SK-N-SH (cell line): ENCODE measurements around the gene GALNT8. TPM values are rescaled to one million over a fixed set of nuclear protein-coding genes. Genes with fewer than 3 reads are reported as not detected.

Experiments
- CTCF ChIA-PET: fragments of 300-600, 350-600 bp; formaldehyde crosslinking; extraction: SDS; loops from one replicate; lab custom pipeline; 2021; lab: Yijun Ruan, JAX
- POLR2A ChIA-PET: fragments of 350-600 bp; sonication (Branson Sonifier 250); formaldehyde crosslinking; extraction: SDS; loops from one replicate; lab custom pipeline; 2020; ENCODE audit warnings: antibody characterized with exemption, inconsistent platforms; lab: Yijun Ruan, JAX
- DNase-seq: peaks from one replicate; pipeline ENCODE4 v3.0.0; 2012
- H2AFZ ChIP-seq: fragments of 200-600 bp; sonication (generic); 2 replicates; pipeline ENCODE4 v1.8.1; 2016; ENCODE audit warnings: antibody characterized with exemption, mild to moderate bottlenecking, low read depth
- H3F3A ChIP-seq: fragments of 200-600 bp; sonication (generic); replicated peaks from 2 replicates; pipeline ENCODE3; 2016; ENCODE audit warnings: antibody characterized with exemption, mild to moderate bottlenecking; ENCODE audit not compliant: insufficient read depth
- H3K27ac ChIP-seq, 2 experiments: fragments of 200-500 bp in 1 of 2; fragments of 200-600 bp in 1 of 2; sonication (Bioruptor generic) in 1 of 2; sonication (generic), shearing (Covaris generic) in 1 of 2; 2 replicates each; pipeline versions ENCODE4 v1.5.1 to v1.6.1; 2014 to 2016; ENCODE audit warnings: low read depth in 2 of 2, inconsistent platforms in 1 of 2, low read length in 1 of 2, mild to moderate bottlenecking in 1 of 2, mixed read lengths in 1 of 2
- H3K27me3 ChIP-seq: fragments of 200-600 bp; sonication (generic), shearing (Covaris generic); 2 replicates; pipeline ENCODE4 v1.6.1; 2016; ENCODE audit warnings: mixed run types; ENCODE audit not compliant: insufficient read depth
- H3K36me3 ChIP-seq, 2 experiments: fragments of 200-500 bp in 1 of 2; fragments of 200-600 bp in 1 of 2; sonication (Bioruptor generic) in 1 of 2; sonication (generic) in 1 of 2; replicated peaks in 1 of 2; 2 replicates each; pipeline versions ENCODE3 to v1.5.1; 2014 to 2016; ENCODE audit warnings: low read length in 1 of 2, mild to moderate bottlenecking in 1 of 2; ENCODE audit not compliant: insufficient read depth in 2 of 2, control insufficient read depth in 1 of 2
- H3K4me1 ChIP-seq, 2 experiments: fragments of 200-500 bp in 1 of 2; fragments of 200-600 bp in 1 of 2; sonication (Bioruptor generic) in 1 of 2; sonication (generic), shearing (Covaris generic) in 1 of 2; 2 replicates each; pipeline versions ENCODE4 v1.5.1 to v1.6.1; 2014 to 2016; ENCODE audit warnings: low read depth in 1 of 2, low read length in 1 of 2, mixed run types in 1 of 2; ENCODE audit not compliant: insufficient read depth in 2 of 2, control insufficient read depth in 1 of 2
- H3K4me2 ChIP-seq: fragments of 200-600 bp; sonication (generic), shearing (Covaris generic); 2 replicates; pipeline ENCODE4 v1.6.1; 2017; ENCODE audit warnings: mixed run types
- H3K4me3 ChIP-seq, 2 experiments: fragments of 200-500 bp in 1 of 2; fragments of 200-600 bp in 1 of 2; sonication (Bioruptor generic) in 1 of 2; sonication (generic), shearing (Covaris generic) in 1 of 2; 2 replicates each; pipeline versions ENCODE4 v1.5.1 to v1.8.1; 2014 to 2016; ENCODE audit warnings: low read depth in 2 of 2, inconsistent platforms in 1 of 2, low read length in 1 of 2, mild to moderate bottlenecking in 1 of 2, mixed read lengths in 1 of 2, moderate library complexity in 1 of 2
- H3K79me2 ChIP-seq: fragments of 200-600 bp; sonication (generic); 2 replicates; pipeline ENCODE4 v1.8.1; 2017; ENCODE audit warnings: mild to moderate bottlenecking; ENCODE audit not compliant: insufficient read depth
- H3K9ac ChIP-seq: fragments of 200-600 bp; sonication (generic); 2 replicates; pipeline ENCODE4 v1.6.1; 2017; ENCODE audit warnings: mixed run types
- H3K9me2 ChIP-seq: fragments of 200-600 bp; sonication (generic); 2 replicates; pipeline ENCODE4 v1.6.1; 2017; ENCODE audit warnings: mixed run types
- H3K9me3 ChIP-seq: fragments of 200-600 bp; sonication (generic); 2 replicates; pipeline ENCODE4 v1.6.1; 2017; ENCODE audit warnings: mixed run types, mild to moderate bottlenecking, moderate library complexity
- H4K20me1 ChIP-seq: fragments of 200-600 bp; sonication (generic); 2 replicates; pipeline ENCODE4 v1.6.1; 2017; ENCODE audit warnings: mild to moderate bottlenecking, mixed run types; ENCODE audit not compliant: insufficient read depth
- CHD2 ChIP-seq: fragments of 150-350 bp; IDR thresholded peaks from 2 replicates; pipeline ENCODE4 v1.6.1; 2018; ENCODE audit warnings: low read length; ENCODE audit not compliant: partially characterized antibody
- CTCF ChIP-seq: fragments of 200-600 bp; sonication (generic); IDR thresholded peaks from 2 replicates; pipeline ENCODE4 v1.6.1; 2017; ENCODE audit warnings: antibody characterized with exemption, mild to moderate bottlenecking, moderate library complexity
- EP300 ChIP-seq, 2 experiments: IDR thresholded peaks; 2 replicates each; pipeline versions ENCODE4 v1.4.0 to v1.6.1; 2012; ENCODE audit warnings: borderline replicate concordance in 1 of 2, low read depth in 1 of 2, low read length in 1 of 2
- GATA2 ChIP-seq: sonication (generic); formaldehyde crosslinking; IDR thresholded peaks from 2 replicates; pipeline ENCODE4 v1.5.0; 2020; ENCODE audit warnings: mild to moderate bottlenecking, missing genetic modification reagents
- NRF1 ChIP-seq: IDR thresholded peaks from 2 replicates; pipeline ENCODE4 v1.6.1; 2012; ENCODE audit warnings: low read depth, mild to moderate bottlenecking, low read length
- REST ChIP-seq: IDR thresholded peaks from 2 replicates; pipeline ENCODE4 v1.6.1; 2012; ENCODE audit warnings: mild to moderate bottlenecking, low read depth, low read length, moderate library complexity
- RFX5 ChIP-seq: IDR thresholded peaks from 2 replicates; pipeline ENCODE4 v1.6.1; 2012; ENCODE audit warnings: mild to moderate bottlenecking, improper control_type of control experiment, low read length
- SIN3A ChIP-seq: IDR thresholded peaks from 2 replicates; pipeline ENCODE4 v1.6.1; 2012; ENCODE audit warnings: low read depth, mild to moderate bottlenecking, low read length, moderate library complexity, borderline replicate concordance
- WGBS: methylation state at CpG from one replicate; pipeline ENCODE4 v1.1.6; 2017; ENCODE audit warnings: low lambda C conversion rate; 5-methylcytosine and 5-hydroxymethylcytosine counted together
- polyA plus RNA-seq, 3 experiments: library from polyadenylated mRNA; depleted of rRNA; stranded (reverse); fragments of >200 nt; gene quantifications; 2 replicates each; pipeline ENCODE4 v1.2.3, GENCODE V29; 2012
- TF ChIP-seq, protein P1 (sequence below): IDR thresholded peaks from 2 replicates; pipeline ENCODE4 v1.4.0; 2012; ENCODE audit warnings: low read depth
- TF ChIP-seq, protein P2 (sequence below): fragments of 150-350 bp; IDR thresholded peaks from 2 replicates; pipeline ENCODE4 v1.6.1; 2017; ENCODE audit warnings: antibody characterized with exemption, low read length, low read depth, borderline replicate concordance
- TF ChIP-seq, protein P3 (sequence below): IDR thresholded peaks from 2 replicates; pipeline ENCODE4; 2012

The GALNT8 gene
- polyA plus RNA-seq, 1 of the 3 experiments (the other 2 are of a cell fraction): not detected

DNA sequence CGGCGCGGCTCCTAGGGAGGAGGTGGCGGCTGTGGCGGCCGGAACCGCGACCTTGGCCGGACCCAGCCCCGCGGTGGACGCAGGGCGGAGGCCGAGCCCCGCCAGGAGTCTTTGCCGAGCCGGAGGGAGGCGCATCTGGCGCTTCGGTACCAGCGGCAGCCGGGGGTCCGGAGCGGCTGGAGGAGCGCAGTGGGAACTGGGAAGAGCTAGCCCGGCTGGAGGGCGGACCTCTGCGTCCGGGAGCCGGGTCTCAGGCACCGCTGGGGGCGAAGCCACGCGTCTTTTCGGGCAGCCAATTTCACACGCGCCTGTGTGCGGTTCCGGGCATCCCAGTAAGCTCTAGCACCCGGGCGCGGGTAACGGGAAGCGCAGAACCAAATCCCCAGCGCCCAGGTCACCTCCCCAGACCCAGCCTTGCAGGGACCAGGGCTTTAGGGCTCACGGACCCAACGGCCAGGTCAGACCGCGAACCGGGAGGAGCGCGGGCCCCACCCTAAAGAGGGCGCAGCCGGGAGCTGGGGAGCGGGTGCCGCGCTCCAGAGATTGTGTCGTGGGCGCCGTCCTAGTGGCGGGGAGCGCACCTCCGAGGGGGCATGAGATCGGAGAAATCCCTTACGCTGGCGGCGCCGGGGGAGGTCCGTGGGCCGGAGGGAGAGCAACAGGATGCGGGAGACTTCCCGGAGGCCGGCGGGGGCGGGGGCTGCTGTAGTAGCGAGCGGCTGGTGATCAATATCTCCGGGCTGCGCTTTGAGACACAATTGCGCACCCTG lies 89.4 kb downstream of the GALNT8 start:
- 20% methylated on average over 15 of the region's 80 CpGs for WGBS
- H2AFZ ChIP-seq: no peak overlapping the region
- H3K36me3 ChIP-seq: no peaks in the 10 kb centered on the region
- DNase-seq: peak; percentile 28
- no peaks in the 10 kb centered on the region for H3F3A ChIP-seq
- no peaks in the 10 kb centered on the region for H3K9me3 ChIP-seq
- H3K4me1 ChIP-seq: no peaks in the 10 kb centered on the region
- H3K9ac ChIP-seq: no peak overlapping the region
- no peak overlapping the region for H3K27ac ChIP-seq
- ChIA-PET POLR2A (no interaction called here), CTCF (no interaction called here)
- no peaks in the 10 kb centered on the region for H3K79me2 ChIP-seq
- H3K4me2 ChIP-seq: peak overlapping the region; percentile 55; the same call in 1 of the 2 replicates
- no peaks in the 10 kb centered on the region for H3K9me2 ChIP-seq
- H3K4me3 ChIP-seq: no peak overlapping the region
- H3K27me3 ChIP-seq: peaks cover 54% of the 10 kb centered on the region
- H4K20me1 ChIP-seq: no peaks in the 10 kb centered on the region
- TF ChIP-seq NRF1 (no peak), GATA2 (CRISPR knock-in tag) (no peak), CTCF (no peak), RFX5 (no peak)
- TF ChIP-seq, protein P1, sequence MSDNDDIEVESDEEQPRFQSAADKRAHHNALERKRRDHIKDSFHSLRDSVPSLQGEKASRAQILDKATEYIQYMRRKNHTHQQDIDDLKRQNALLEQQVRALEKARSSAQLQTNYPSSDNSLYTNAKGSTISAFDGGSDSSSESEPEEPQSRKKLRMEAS: no peak

DNA sequence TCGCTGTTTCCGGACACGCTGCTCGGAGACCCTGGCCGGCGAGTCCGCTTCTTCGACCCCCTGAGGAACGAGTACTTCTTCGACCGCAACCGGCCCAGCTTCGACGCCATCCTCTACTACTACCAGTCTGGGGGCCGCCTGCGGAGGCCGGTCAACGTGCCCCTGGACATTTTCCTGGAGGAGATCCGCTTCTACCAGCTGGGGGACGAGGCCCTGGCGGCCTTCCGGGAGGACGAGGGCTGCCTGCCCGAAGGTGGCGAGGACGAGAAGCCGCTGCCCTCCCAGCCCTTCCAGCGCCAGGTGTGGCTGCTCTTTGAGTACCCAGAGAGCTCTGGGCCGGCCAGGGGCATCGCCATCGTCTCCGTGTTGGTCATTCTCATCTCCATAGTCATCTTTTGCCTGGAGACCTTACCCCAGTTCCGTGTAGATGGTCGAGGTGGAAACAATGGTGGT lies 90.0 kb downstream of the GALNT8 start:
- no peaks in the 10 kb centered on the region for H3F3A ChIP-seq
- no peak overlapping the region for H3K27ac ChIP-seq
- no peaks in the 10 kb centered on the region for H3K79me2 ChIP-seq
- no peak overlapping the region for H3K9ac ChIP-seq
- H3K27me3 ChIP-seq: peaks cover 59% of the 10 kb centered on the region
- H3K4me3 ChIP-seq: no peak overlapping the region
- no peaks in the 10 kb centered on the region for H3K9me2 ChIP-seq
- no peaks in the 10 kb centered on the region for H4K20me1 ChIP-seq
- H3K9me3 ChIP-seq: no peaks in the 10 kb centered on the region
- CTCF ChIA-PET: no interaction called here
- no peak overlapping the region for H2AFZ ChIP-seq
- POLR2A ChIA-PET: no interaction called here
- H3K4me1 ChIP-seq: no peaks in the 10 kb centered on the region
- WGBS: 22% methylated on average over 13 of the region's 34 CpGs
- DNase-seq: no peak
- H3K4me2 ChIP-seq: no peak overlapping the region
- no peaks in the 10 kb centered on the region for H3K36me3 ChIP-seq
- TF ChIP-seq RFX5 (no peak), GATA2 (CRISPR knock-in tag) (no peak), SIN3A (no peak), NRF1 (no peak), REST (no peak), CHD2 (no peak), CTCF (no peak), EP300 (IDR thresholded peaks at IDR 0.05; ENCODE audit: borderline replicate concordance in 1 of 2, low read depth in 1 of 2, low read length in 1 of 2) (no peak)
- TF ChIP-seq, protein P1: no peak
- TF ChIP-seq, protein P2, sequence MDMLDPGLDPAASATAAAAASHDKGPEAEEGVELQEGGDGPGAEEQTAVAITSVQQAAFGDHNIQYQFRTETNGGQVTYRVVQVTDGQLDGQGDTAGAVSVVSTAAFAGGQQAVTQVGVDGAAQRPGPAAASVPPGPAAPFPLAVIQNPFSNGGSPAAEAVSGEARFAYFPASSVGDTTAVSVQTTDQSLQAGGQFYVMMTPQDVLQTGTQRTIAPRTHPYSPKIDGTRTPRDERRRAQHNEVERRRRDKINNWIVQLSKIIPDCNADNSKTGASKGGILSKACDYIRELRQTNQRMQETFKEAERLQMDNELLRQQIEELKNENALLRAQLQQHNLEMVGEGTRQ: no peak
- TF ChIP-seq, protein P3, sequence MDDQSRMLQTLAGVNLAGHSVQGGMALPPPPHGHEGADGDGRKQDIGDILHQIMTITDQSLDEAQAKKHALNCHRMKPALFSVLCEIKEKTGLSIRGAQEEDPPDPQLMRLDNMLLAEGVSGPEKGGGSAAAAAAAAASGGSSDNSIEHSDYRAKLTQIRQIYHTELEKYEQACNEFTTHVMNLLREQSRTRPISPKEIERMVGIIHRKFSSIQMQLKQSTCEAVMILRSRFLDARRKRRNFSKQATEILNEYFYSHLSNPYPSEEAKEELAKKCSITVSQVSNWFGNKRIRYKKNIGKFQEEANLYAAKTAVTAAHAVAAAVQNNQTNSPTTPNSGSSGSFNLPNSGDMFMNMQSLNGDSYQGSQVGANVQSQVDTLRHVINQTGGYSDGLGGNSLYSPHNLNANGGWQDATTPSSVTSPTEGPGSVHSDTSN: no peak
